H9 (cell line): Measurements from ENCODE around the gene CAPN8. TPM values are rescaled to one million over a fixed set of nuclear protein-coding genes. Genes with fewer than 3 reads are reported as not detected.

Source experiments
- DNase-seq: peaks from one replicate; pipeline ENCODE4 v3.0.0-alpha.2; 2017
- H2AFZ ChIP-seq: one replicate; pipeline ENCODE4 v1.6.1; 2013; ENCODE audit warnings: mild to moderate bottlenecking, low read length, control low read depth, moderate library complexity
- H2AK5ac ChIP-seq: 2 replicates; pipeline ENCODE4 v1.6.1; 2013; ENCODE audit warnings: low read length, control low read depth, mixed read lengths; ENCODE audit not compliant: insufficient read length
- H2BK120ac ChIP-seq: one replicate; pipeline ENCODE4 v1.6.1; 2013; ENCODE audit warnings: low read depth, mild to moderate bottlenecking, low read length, control low read depth, inconsistent platforms; ENCODE audit not compliant: poor library complexity, severe bottlenecking
- H2BK12ac ChIP-seq: 2 replicates; pipeline ENCODE4 v1.6.1; 2013; ENCODE audit warnings: low read length, control low read depth, mixed read lengths, low read depth; ENCODE audit not compliant: insufficient read length
- H2BK15ac ChIP-seq: 2 replicates; pipeline ENCODE4 v1.6.1; 2013; ENCODE audit warnings: low read depth, low read length, control low read depth
- H2BK20ac ChIP-seq: one replicate; pipeline ENCODE4 v1.6.1; 2013; ENCODE audit warnings: low read depth, mild to moderate bottlenecking, low read length, control low read depth, inconsistent platforms; ENCODE audit not compliant: poor library complexity, severe bottlenecking
- H2BK5ac ChIP-seq: 2 replicates; pipeline ENCODE4 v1.6.1; 2013; ENCODE audit warnings: low read length, control low read depth, mixed read lengths; ENCODE audit not compliant: insufficient read length
- H3K14ac ChIP-seq: 2 replicates; pipeline ENCODE4 v1.6.1; 2013; ENCODE audit warnings: low read length, control low read depth; ENCODE audit not compliant: insufficient read depth
- H3K18ac ChIP-seq: 2 replicates; pipeline ENCODE4 v1.6.1; 2013; ENCODE audit warnings: low read depth, mild to moderate bottlenecking, mixed read lengths, low read length, control low read depth; ENCODE audit not compliant: insufficient read length
- H3K23ac ChIP-seq: 2 replicates; pipeline ENCODE4 v1.6.1; 2013; ENCODE audit warnings: low read length, control low read depth, mixed read lengths, low read depth; ENCODE audit not compliant: insufficient read length
- H3K23me2 ChIP-seq: 2 replicates; pipeline ENCODE4 v1.6.1; 2013; ENCODE audit warnings: low read depth, mild to moderate bottlenecking, mixed read lengths, low read length, control low read depth; ENCODE audit not compliant: insufficient read length, poor library complexity, severe bottlenecking
- H3K27ac ChIP-seq: 2 replicates; pipeline ENCODE4 v1.5.1; 2013; ENCODE audit warnings: low read length, control low read depth, mixed read lengths, low read depth; ENCODE audit not compliant: insufficient read length
- H3K27me3 ChIP-seq: 2 replicates; pipeline ENCODE4 v1.6.1; 2013; ENCODE audit warnings: low read length, control low read depth, inconsistent platforms; ENCODE audit not compliant: insufficient read depth
- H3K4ac ChIP-seq: 2 replicates; pipeline ENCODE4 v1.6.1; 2013; ENCODE audit warnings: low read depth, mild to moderate bottlenecking, control low read depth, inconsistent platforms, low read length, moderate library complexity
- H3K4me1 ChIP-seq: 2 replicates; pipeline ENCODE4 v1.6.1; 2013; ENCODE audit warnings: low read length, control low read depth, inconsistent platforms; ENCODE audit not compliant: insufficient read depth
- H3K4me2 ChIP-seq: 2 replicates; pipeline ENCODE4 v1.6.1; 2013; ENCODE audit warnings: low read length, control low read depth, mixed read lengths; ENCODE audit not compliant: insufficient read length, insufficient read depth
- H3K56ac ChIP-seq: 2 replicates; pipeline ENCODE4 v1.6.1; 2013; ENCODE audit warnings: low read depth, mild to moderate bottlenecking, mixed read lengths, low read length, control low read depth; ENCODE audit not compliant: insufficient read length
- H3K79me1 ChIP-seq: 2 replicates; pipeline ENCODE4 v1.6.1; 2013; ENCODE audit warnings: low read depth, mild to moderate bottlenecking, moderate library complexity, low read length, control low read depth, inconsistent platforms; ENCODE audit not compliant: insufficient read depth, poor library complexity, severe bottlenecking
- H3K79me2 ChIP-seq: 2 replicates; pipeline ENCODE4 v1.6.1; 2013; ENCODE audit warnings: low read length, control low read depth, inconsistent platforms; ENCODE audit not compliant: insufficient read depth
- H3K9ac ChIP-seq: 2 replicates; pipeline ENCODE4 v1.6.1; 2013; ENCODE audit warnings: low read length, control low read depth, mixed read lengths; ENCODE audit not compliant: insufficient read length; ENCODE audit errors: extremely low read depth
- H3K9me3 ChIP-seq: one replicate; pipeline ENCODE4 v1.6.1; 2013; ENCODE audit warnings: low read depth, low read length, inconsistent platforms; ENCODE audit not compliant: control insufficient read depth
- H3T11ph ChIP-seq: one replicate; pipeline ENCODE4 v1.6.1; 2013; ENCODE audit warnings: mild to moderate bottlenecking, low read length, control low read depth, inconsistent platforms
- H4K20me1 ChIP-seq: one replicate; pipeline ENCODE4 v1.6.1; 2013; ENCODE audit not compliant: control insufficient read depth, insufficient read length, insufficient read depth
- H4K5ac ChIP-seq: 2 replicates; pipeline ENCODE4 v1.6.1; 2013; ENCODE audit warnings: low read depth, mild to moderate bottlenecking, mixed read lengths, low read length, control low read depth; ENCODE audit not compliant: insufficient read length
- H4K8ac ChIP-seq: replicated peaks from 2 replicates; pipeline ENCODE4 v1.6.1; 2013; ENCODE audit warnings: low read length, control low read depth, mixed read lengths, low read depth; ENCODE audit not compliant: insufficient read length
- H4K91ac ChIP-seq: 2 replicates; pipeline ENCODE4 v1.6.1; 2013; ENCODE audit warnings: low read depth, mild to moderate bottlenecking, moderate library complexity, mixed read lengths, low read length, control low read depth; ENCODE audit not compliant: insufficient read length
- H3K27ac Mint-ChIP-seq, 3 experiments: 2 replicates in 2 of 3; 3 replicates in 1 of 3; pipeline ENCODE4 v1.8.0; 2020 to 2021; ENCODE audit warnings: mixed read lengths in 3 of 3, mild to moderate bottlenecking in 1 of 3, moderate library complexity in 1 of 3
- H3K27me3 Mint-ChIP-seq: 2 replicates; pipeline ENCODE4 v1.8.0; 2021; ENCODE audit warnings: low read depth, mild to moderate bottlenecking, moderate library complexity, mixed read lengths
- H3K36me3 Mint-ChIP-seq, 3 experiments: 2 replicates in 2 of 3; 3 replicates in 1 of 3; pipeline ENCODE4 v1.8.0; 2020 to 2021; ENCODE audit warnings: low read depth in 3 of 3, mixed read lengths in 3 of 3; ENCODE audit not compliant: insufficient read depth in 1 of 3
- H3K4me1 Mint-ChIP-seq, 2 experiments: 2 replicates each; pipeline ENCODE4 v1.8.0; 2020; ENCODE audit warnings: mixed read lengths in 2 of 2
- H3K4me3 Mint-ChIP-seq, 2 experiments: 2 replicates in 1 of 2; 3 replicates in 1 of 2; pipeline ENCODE4 v1.8.0; 2020 to 2021; ENCODE audit warnings: mild to moderate bottlenecking in 2 of 2, mixed read lengths in 2 of 2, moderate library complexity in 1 of 2
- H3K9me3 Mint-ChIP-seq, 2 experiments: 2 replicates in 1 of 2; 3 replicates in 1 of 2; pipeline ENCODE4 v1.8.0; 2020; ENCODE audit warnings: mild to moderate bottlenecking in 2 of 2, mixed read lengths in 2 of 2, moderate library complexity in 1 of 2
- WGBS: extraction: QIAGEN DNeasy Blood & Tissue Kit; methylation state at CpG from one replicate; pipeline ENCODE4 v1.1.7; 2013; ENCODE audit warnings: missing lambda C conversion rate, low lambda C conversion rate, mixed read lengths; ENCODE audit not compliant: insufficient read length; ENCODE audit errors: extremely low coverage; 5-methylcytosine and 5-hydroxymethylcytosine counted together
- total RNA-seq: library from RNA; stranded (reverse); gene quantifications from 2 replicates; pipeline ENCODE4 v1.2.1, GENCODE V29; 2021
- TF ChIP-seq, protein P1 (sequence below): fragments of 200-600 bp; sonication (generic); conservative IDR thresholded peaks from 3 replicates; pipeline ENCODE4 v1.8.0; 2021; ENCODE audit warnings: antibody characterized with exemption, mild to moderate bottlenecking

Gene CAPN8
- total RNA-seq, 1 experiment from 2014 or later, result not detected

DNA sequence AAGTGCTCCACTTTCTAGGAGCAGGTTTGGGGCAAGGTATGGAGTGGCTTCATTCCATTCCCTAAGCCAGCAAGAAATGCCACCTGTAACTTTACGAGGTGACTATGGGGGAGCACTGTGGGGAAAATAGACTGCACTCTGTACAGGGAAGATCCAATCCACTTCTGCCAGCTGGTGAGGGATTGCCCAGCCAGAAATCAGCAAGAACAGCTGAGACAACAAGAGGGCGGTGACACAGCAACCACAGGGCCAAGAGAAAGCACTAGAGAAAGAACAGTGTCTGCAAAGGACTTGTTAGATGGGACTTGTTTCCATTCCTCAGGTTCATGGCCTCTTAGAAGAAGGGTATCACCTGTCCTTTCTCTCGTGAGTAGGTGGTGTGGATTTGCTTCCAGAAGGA lies 19.6 kb downstream of the CAPN8 start:
- H3K27ac ChIP-seq, result no peak overlapping the region
- H4K8ac ChIP-seq, result no peak overlapping the region
- no peaks in the 10 kb centered on the region for H4K20me1 ChIP-seq
- no peaks in the 10 kb centered on the region for H3K79me1 ChIP-seq
- no peak overlapping the region for H3K9ac ChIP-seq
- H3K23ac ChIP-seq, result no peak overlapping the region
- no peak overlapping the region for H2AK5ac ChIP-seq
- H2BK15ac ChIP-seq, result no peak overlapping the region
- H3K4me1 Mint-ChIP-seq, result peaks cover 46 to 50% of the 10 kb centered on the region in 2 experiments
- H3K18ac ChIP-seq, result no peak overlapping the region
- H2BK120ac ChIP-seq, result no peak overlapping the region
- no peaks in the 10 kb centered on the region; a peak in 1 of 5 replicates for H3K9me3 Mint-ChIP-seq
- no peak overlapping the region for H2BK12ac ChIP-seq
- H3K4me1 ChIP-seq, result peaks cover 6% of the 10 kb centered on the region; the same call in 1 of the 2 replicates
- H3K9me3 ChIP-seq, result no peaks in the 10 kb centered on the region
- 0 out of 2 replicates have a peak, but pooled peaks cover 1% of the 10 kb centered on the region for H3K27me3 Mint-ChIP-seq
- no peaks in the 10 kb centered on the region for H3K23me2 ChIP-seq
- no peak overlapping the region for H3K4me2 ChIP-seq
- no peak overlapping the region for H2AFZ ChIP-seq
- H3K14ac ChIP-seq, result no peak overlapping the region
- no peaks in the 10 kb centered on the region for H3K36me3 Mint-ChIP-seq
- H3K79me2 ChIP-seq, result no peaks in the 10 kb centered on the region
- H3K4me3 Mint-ChIP-seq, result no peak overlapping the region
- no peak overlapping the region for H3T11ph ChIP-seq
- TF ChIP-seq, protein P1, sequence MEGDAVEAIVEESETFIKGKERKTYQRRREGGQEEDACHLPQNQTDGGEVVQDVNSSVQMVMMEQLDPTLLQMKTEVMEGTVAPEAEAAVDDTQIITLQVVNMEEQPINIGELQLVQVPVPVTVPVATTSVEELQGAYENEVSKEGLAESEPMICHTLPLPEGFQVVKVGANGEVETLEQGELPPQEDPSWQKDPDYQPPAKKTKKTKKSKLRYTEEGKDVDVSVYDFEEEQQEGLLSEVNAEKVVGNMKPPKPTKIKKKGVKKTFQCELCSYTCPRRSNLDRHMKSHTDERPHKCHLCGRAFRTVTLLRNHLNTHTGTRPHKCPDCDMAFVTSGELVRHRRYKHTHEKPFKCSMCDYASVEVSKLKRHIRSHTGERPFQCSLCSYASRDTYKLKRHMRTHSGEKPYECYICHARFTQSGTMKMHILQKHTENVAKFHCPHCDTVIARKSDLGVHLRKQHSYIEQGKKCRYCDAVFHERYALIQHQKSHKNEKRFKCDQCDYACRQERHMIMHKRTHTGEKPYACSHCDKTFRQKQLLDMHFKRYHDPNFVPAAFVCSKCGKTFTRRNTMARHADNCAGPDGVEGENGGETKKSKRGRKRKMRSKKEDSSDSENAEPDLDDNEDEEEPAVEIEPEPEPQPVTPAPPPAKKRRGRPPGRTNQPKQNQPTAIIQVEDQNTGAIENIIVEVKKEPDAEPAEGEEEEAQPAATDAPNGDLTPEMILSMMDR, result no peak
- no peaks in the 10 kb centered on the region for H3K27me3 ChIP-seq
- H4K91ac ChIP-seq, result no peak overlapping the region
- H2BK5ac ChIP-seq, result no peak overlapping the region
- H3K27ac Mint-ChIP-seq, result no peak overlapping the region
- no peak overlapping the region for H2BK20ac ChIP-seq
- no peak overlapping the region for H4K5ac ChIP-seq
- WGBS, result no CpG with 5 or more reads among the region's 3 CpGs
- H3K4ac ChIP-seq, result no peak overlapping the region
- DNase-seq, result no peak
- H3K56ac ChIP-seq, result no peak overlapping the region
